K562 (cell line): Measurements from ENCODE around the gene UBE2E1. TPM values are rescaled to one million over a fixed set of nuclear protein-coding genes. Genes with fewer than 3 reads are reported as not detected.
A peak's percentile ranks its signal among the peaks of the same experiment; 100 is the strongest.

Source experiments
- BRD9 ChIP-seq: fragments of 450-650 bp; IDR thresholded peaks from 2 replicates; pipeline ENCODE4 v1.6.1; 2018; ENCODE audit warnings: low read depth; ENCODE audit not compliant: partially characterized antibody
- CBFB ChIP-seq: sonication (generic); formaldehyde crosslinking; IDR thresholded peaks from 2 replicates; pipeline ENCODE4 v1.4.0; 2020; ENCODE audit warnings: mild to moderate bottlenecking, missing genetic modification reagents
- CTBP1 ChIP-seq: fragments of 450-650 bp; IDR thresholded peaks from 2 replicates; pipeline ENCODE4 v1.6.1; 2016; ENCODE audit warnings: borderline replicate concordance
- EHMT2 ChIP-seq: fragments of 450-650 bp; IDR thresholded peaks from 2 replicates; pipeline ENCODE4 v1.6.1; 2018; ENCODE audit warnings: antibody characterized with exemption
- EP400 ChIP-seq: fragments of 450-650 bp; IDR thresholded peaks from 2 replicates; pipeline ENCODE4 v1.6.1; 2017; ENCODE audit warnings: antibody characterized with exemption, mild to moderate bottlenecking, moderate library complexity
- FOXM1 ChIP-seq, 2 experiments: fragments of 450-650 bp in 1 of 2; sonication (generic) in 1 of 2; formaldehyde crosslinking in 1 of 2; IDR thresholded peaks; 2 replicates each; pipeline versions ENCODE4 v1.6.1 to v1.9.0; 2017 to 2022; ENCODE audit warnings: low read depth in 2 of 2, mild to moderate bottlenecking in 2 of 2, missing genetic modification reagents in 1 of 2, moderate library complexity in 1 of 2
- HDAC3 ChIP-seq: fragments of 450-650 bp; IDR thresholded peaks from 2 replicates; pipeline ENCODE4 v1.6.1; 2018; ENCODE audit warnings: borderline replicate concordance, mild to moderate bottlenecking, moderate library complexity; ENCODE audit not compliant: partially characterized antibody
- HDAC8 ChIP-seq: fragments of 450-650 bp; IDR thresholded peaks from 2 replicates; pipeline ENCODE4 v1.6.1; 2016; ENCODE audit warnings: mild to moderate bottlenecking, missing genetic modification characterization, moderate library complexity, missing compliant biosample characterization
- MTA3 ChIP-seq: fragments of 450-650 bp; formaldehyde crosslinking; IDR thresholded peaks from 2 replicates; pipeline ENCODE4 v1.6.1; 2017; ENCODE audit warnings: mild to moderate bottlenecking, borderline replicate concordance
- NONO ChIP-seq, 2 experiments: fragments of 200-400 bp in 1 of 2; fragments of 450-650 bp in 1 of 2; formaldehyde crosslinking in 1 of 2; IDR thresholded peaks; 2 replicates each; pipeline ENCODE4 v1.6.1; 2017; ENCODE audit warnings: low read depth in 2 of 2, mild to moderate bottlenecking in 2 of 2, moderate library complexity in 2 of 2, low read length in 1 of 2
- NR2F6 ChIP-seq: fragments of 450-650 bp; formaldehyde crosslinking; IDR thresholded peaks from 2 replicates; pipeline ENCODE4 v1.4.0; 2020; ENCODE audit warnings: mild to moderate bottlenecking
- NRF1 ChIP-seq, 2 experiments: fragments of 450-650 bp; IDR thresholded peaks in 1 of 2; conservative IDR thresholded peaks in 1 of 2; 2 replicates each; pipeline ENCODE4 v1.6.1; 2014; ENCODE audit warnings: mild to moderate bottlenecking in 2 of 2
- RB1 ChIP-seq: fragments of 450-650 bp; IDR thresholded peaks from 2 replicates; pipeline ENCODE4 v1.6.1; 2017; ENCODE audit warnings: low read depth, mild to moderate bottlenecking
- RNF2 ChIP-seq: sonication (generic); IDR thresholded peaks from 2 replicates; pipeline ENCODE4 v1.6.1; 2016
- RUNX1 ChIP-seq: sonication (generic); IDR thresholded peaks from 2 replicates; pipeline ENCODE4 v1.6.1; 2016; ENCODE audit warnings: antibody characterized with exemption, low read depth
- SETDB1 ChIP-seq: IDR thresholded peaks from one replicate; pipeline ENCODE4 v1.6.1; 2012; ENCODE audit warnings: low read length, control low read depth, inconsistent platforms
- SIN3B ChIP-seq: fragments of 450-650 bp; IDR thresholded peaks from 2 replicates; pipeline ENCODE4 v1.6.1; 2017; ENCODE audit warnings: low read depth, mild to moderate bottlenecking, moderate library complexity
- SREBF2 ChIP-seq: sonication (generic); formaldehyde crosslinking; IDR thresholded peaks from 2 replicates; pipeline ENCODE4 v1.4.0; 2020; ENCODE audit warnings: mild to moderate bottlenecking, missing genetic modification reagents
- TGIF2 ChIP-seq: sonication (generic); formaldehyde crosslinking; IDR thresholded peaks from 2 replicates; pipeline ENCODE4 v1.8.1; 2022; ENCODE audit warnings: mild to moderate bottlenecking, missing genetic modification reagents, moderate library complexity
- ZBTB7A ChIP-seq: IDR thresholded peaks from 2 replicates; pipeline ENCODE4 v1.6.1; 2011; ENCODE audit warnings: low read depth, mild to moderate bottlenecking, low read length, moderate library complexity, borderline replicate concordance; ENCODE audit not compliant: control insufficient read depth
- ZNF41 ChIP-seq: fragments of 250-450 bp; sonication (Bioruptor Pico); conservative IDR thresholded peaks from 2 replicates; pipeline ENCODE4 v1.4.0; 2020; ENCODE audit warnings: mild to moderate bottlenecking
- ZNF707 ChIP-seq: fragments of 250-450 bp; sonication (Bioruptor Pico); conservative IDR thresholded peaks from 2 replicates; pipeline ENCODE4 v1.8.0; 2022; ENCODE audit warnings: inconsistent platforms, mild to moderate bottlenecking, moderate library complexity
- ZNF780A ChIP-seq: fragments of 250-450 bp; sonication (Bioruptor Pico); IDR thresholded peaks from 2 replicates; pipeline ENCODE4 v1.5.0; 2021; ENCODE audit warnings: mild to moderate bottlenecking
- polyA plus RNA-seq, 8 experiments: library from polyadenylated mRNA; depleted of rRNA in 4 of 8; stranded (reverse) in 5 of 8; unstranded in 3 of 8; fragments of >200 nt; fragmentation: Nextera tagmentation in 2 of 8; fragmentation: Illumina TruSeq in 1 of 8; extraction: Ambion mirVana in 2 of 8; extraction: Trizol in 1 of 8; gene quantifications; 2 replicates each; pipeline versions ENCODE4 v1.2.1 to v1.2.3, GENCODE V29; 2011 to 2014; ENCODE audit warnings: inconsistent platforms in 1 of 8, missing spikeins in 1 of 8
- total RNA-seq, 7 experiments: library from RNA; depleted of rRNA in 6 of 7; stranded (reverse); fragments of >200 nt in 6 of 7; fragmentation: Illumina TruSeq in 2 of 7; extraction: Trizol in 2 of 7; gene quantifications; 2 replicates each; pipeline versions ENCODE4 v1.2.1 to v1.2.3, GENCODE V29; 2011 to 2021; ENCODE audit warnings: low replicate concordance in 1 of 7
- TF ChIP-seq, protein P1 (sequence below): fragments of 450-650 bp; formaldehyde crosslinking; IDR thresholded peaks from 2 replicates; pipeline ENCODE4 v1.4.0; 2020; ENCODE audit warnings: mild to moderate bottlenecking
- TF ChIP-seq, protein P2 (sequence below): fragments of 250-450 bp; sonication (Bioruptor Pico); IDR thresholded peaks from 2 replicates; pipeline ENCODE4 v1.8.0; 2022; ENCODE audit warnings: moderate library complexity, mild to moderate bottlenecking, inconsistent platforms
- TF ChIP-seq, protein P3 (sequence below): fragments of 450-650 bp; IDR thresholded peaks from 2 replicates; pipeline ENCODE4 v1.6.1; 2016

Gene UBE2E1
- total and polyA plus RNA-seq, 9 of the 15 experiments (the other 6 are each of a cell fraction or from before 2014, with no cell fraction given): 54.4 to 294 (median 165) TPM

DNA sequence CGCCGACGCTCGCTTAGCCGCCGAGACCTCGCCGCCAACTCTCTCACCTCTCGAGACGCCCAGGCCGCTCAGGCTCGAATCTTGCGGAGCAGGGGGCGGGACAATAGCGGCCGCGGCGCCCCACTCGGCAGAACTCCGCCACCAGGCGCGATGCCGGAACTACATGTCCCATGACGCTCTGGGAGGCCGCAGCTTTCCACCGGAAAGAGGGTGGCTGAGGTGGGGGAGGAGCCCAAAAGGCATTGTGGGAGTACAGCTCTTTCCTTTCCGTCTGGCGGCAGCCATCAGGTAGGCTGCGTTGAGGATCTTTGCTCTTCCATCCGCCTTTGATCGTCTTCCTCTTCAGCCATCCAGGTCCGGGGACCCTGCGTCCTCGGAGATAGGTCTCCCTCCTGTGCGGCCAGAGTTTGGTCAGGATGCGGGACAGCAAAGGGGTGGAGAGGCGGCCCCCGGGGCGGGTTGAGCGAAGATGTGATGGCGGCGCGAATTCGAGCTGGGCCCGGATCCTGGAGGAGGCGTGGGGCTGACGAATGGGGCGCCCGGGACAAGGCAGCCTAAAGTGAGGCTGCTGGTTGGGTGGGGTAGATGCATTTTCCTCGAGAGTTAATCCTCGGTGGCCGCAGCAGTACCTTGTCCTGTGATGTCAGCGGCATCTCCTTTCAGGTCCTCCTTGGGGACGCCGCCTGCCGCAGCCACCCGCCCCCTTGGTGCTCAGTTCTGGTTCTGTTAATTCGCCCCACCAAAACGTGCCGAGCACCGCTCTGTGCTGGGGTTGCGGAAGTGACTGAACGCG lies 111.3 kb downstream of the UBE2E1 start, which contains the start of the genes NKIRAS1 and RPL15 (continued):
- TF ChIP-seq, protein P1, sequence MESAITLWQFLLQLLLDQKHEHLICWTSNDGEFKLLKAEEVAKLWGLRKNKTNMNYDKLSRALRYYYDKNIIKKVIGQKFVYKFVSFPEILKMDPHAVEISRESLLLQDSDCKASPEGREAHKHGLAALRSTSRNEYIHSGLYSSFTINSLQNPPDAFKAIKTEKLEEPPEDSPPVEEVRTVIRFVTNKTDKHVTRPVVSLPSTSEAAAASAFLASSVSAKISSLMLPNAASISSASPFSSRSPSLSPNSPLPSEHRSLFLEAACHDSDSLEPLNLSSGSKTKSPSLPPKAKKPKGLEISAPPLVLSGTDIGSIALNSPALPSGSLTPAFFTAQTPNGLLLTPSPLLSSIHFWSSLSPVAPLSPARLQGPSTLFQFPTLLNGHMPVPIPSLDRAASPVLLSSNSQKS (CRISPR knock-in tag): no peak
- peak; percentile 10; the same call in 1 of the 2 replicates for TF ChIP-seq NR2F6 (CRISPR knock-in tag)
- no peak for TF ChIP-seq SETDB1
- no peak for TF ChIP-seq HDAC3
- TF ChIP-seq EHMT2: no peak
- no peak for TF ChIP-seq HDAC8
- peak; percentile 79 for TF ChIP-seq RNF2
- TF ChIP-seq, protein P2, sequence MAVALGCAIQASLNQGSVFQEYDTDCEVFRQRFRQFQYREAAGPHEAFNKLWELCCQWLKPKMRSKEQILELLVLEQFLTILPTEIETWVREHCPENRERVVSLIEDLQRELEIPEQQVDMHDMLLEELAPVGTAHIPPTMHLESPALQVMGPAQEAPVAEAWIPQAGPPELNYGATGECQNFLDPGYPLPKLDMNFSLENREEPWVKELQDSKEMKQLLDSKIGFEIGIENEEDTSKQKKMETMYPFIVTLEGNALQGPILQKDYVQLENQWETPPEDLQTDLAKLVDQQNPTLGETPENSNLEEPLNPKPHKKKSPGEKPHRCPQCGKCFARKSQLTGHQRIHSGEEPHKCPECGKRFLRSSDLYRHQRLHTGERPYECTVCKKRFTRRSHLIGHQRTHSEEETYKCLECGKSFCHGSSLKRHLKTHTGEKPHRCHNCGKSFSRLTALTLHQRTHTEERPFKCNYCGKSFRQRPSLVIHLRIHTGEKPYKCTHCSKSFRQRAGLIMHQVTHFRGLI (CRISPR knock-in tag): no peak
- peak; percentile 99 for TF ChIP-seq BRD9
- peak; percentile 100 for TF ChIP-seq EP400
- TF ChIP-seq SREBF2 (CRISPR knock-in tag): 0 out of 2 replicates have a peak, but pooled peaks have one; percentile 16
- TF ChIP-seq ZNF780A: no peak
- TF ChIP-seq SIN3B: peak; percentile 76; the same call in 1 of the 2 replicates
- TF ChIP-seq NONO (IDR thresholded peaks at IDR 0.05; ENCODE audit: low read depth in 2 of 2, low read length in 1 of 2): peak in 1 of 2 experiments; percentile 61; a peak in 2 of 4 replicates
- peak; percentile 92 for TF ChIP-seq CTBP1
- TF ChIP-seq, protein P3, sequence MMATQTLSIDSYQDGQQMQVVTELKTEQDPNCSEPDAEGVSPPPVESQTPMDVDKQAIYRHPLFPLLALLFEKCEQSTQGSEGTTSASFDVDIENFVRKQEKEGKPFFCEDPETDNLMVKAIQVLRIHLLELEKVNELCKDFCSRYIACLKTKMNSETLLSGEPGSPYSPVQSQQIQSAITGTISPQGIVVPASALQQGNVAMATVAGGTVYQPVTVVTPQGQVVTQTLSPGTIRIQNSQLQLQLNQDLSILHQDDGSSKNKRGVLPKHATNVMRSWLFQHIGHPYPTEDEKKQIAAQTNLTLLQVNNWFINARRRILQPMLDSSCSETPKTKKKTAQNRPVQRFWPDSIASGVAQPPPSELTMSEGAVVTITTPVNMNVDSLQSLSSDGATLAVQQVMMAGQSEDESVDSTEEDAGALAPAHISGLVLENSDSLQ: no peak; the same call in 1 of the 2 replicates
- TF ChIP-seq CBFB (CRISPR knock-in tag): peak; percentile 64
- TF ChIP-seq FOXM1 (IDR thresholded peaks at IDR 0.05; ENCODE audit: low read depth): no peak
- TF ChIP-seq FOXM1 (CRISPR knock-in tag; IDR thresholded peaks at IDR 0.05; ENCODE audit: low read depth): peak; percentile 94
- peak; percentile 94 for TF ChIP-seq MTA3
- peak; percentile 73 to 83 for TF ChIP-seq NRF1 (conservative IDR thresholded peaks at IDR 0.05 in 1 of 2, IDR thresholded peaks at IDR 0.05 in 1 of 2)
- 0 out of 2 replicates have a peak, but pooled peaks have one; percentile 29 for TF ChIP-seq ZNF41 (CRISPR knock-in tag)
- TF ChIP-seq ZBTB7A: peak; percentile 12; the same call in 1 of the 2 replicates
- TF ChIP-seq RB1: peak; percentile 87
- TF ChIP-seq RUNX1: 0 out of 2 replicates have a peak, but pooled peaks have one; percentile 23
- 0 out of 2 replicates have a peak, but pooled peaks have one; percentile 45 for TF ChIP-seq ZNF707
- no peak for TF ChIP-seq TGIF2 (CRISPR knock-in tag)
